WTC11 (cell line): ENCODE measurements around the gene QPCTL. TPM values are rescaled to one million over a fixed set of nuclear protein-coding genes. Genes with fewer than 3 reads are reported as not detected.

ENCODE experiments used
- EMX1 ChIP-seq: fragments of 250-450 bp; sonication (Bioruptor Pico); IDR thresholded peaks from 2 replicates; pipeline ENCODE4 v1.8.0; 2021; ENCODE audit warnings: mild to moderate bottlenecking
- GRHL2 ChIP-seq: fragments of 250-450 bp; sonication (Bioruptor Pico); IDR thresholded peaks from 2 replicates; pipeline ENCODE4 v1.8.0; 2022; ENCODE audit warnings: mild to moderate bottlenecking, moderate library complexity; ENCODE audit not compliant: insufficient replicate concordance, severe bottlenecking
- GTF2I ChIP-seq: fragments of 250-450 bp; sonication (Bioruptor Pico); conservative IDR thresholded peaks from 2 replicates; pipeline ENCODE4 v1.4.0; 2021; ENCODE audit warnings: mild to moderate bottlenecking
- total RNA-seq: library from RNA; stranded (reverse); gene quantifications from 3 replicates; pipeline ENCODE4 v1.2.3, GENCODE V29; 2021
- TF ChIP-seq, protein P1 (sequence below): sonication (generic); formaldehyde crosslinking; IDR thresholded peaks from 2 replicates; pipeline ENCODE4 v1.8.0; 2022; ENCODE audit warnings: missing genetic modification reagents
- TF ChIP-seq, protein P2 (sequence below): fragments of 250-450 bp; sonication (Bioruptor Pico); conservative IDR thresholded peaks from 2 replicates; pipeline ENCODE4 v1.9.0; 2021; ENCODE audit warnings: mild to moderate bottlenecking
- TF ChIP-seq, protein P3 (sequence below): sonication (generic); formaldehyde crosslinking; IDR thresholded peaks from 2 replicates; pipeline ENCODE4 v1.8.0; 2022; ENCODE audit warnings: mild to moderate bottlenecking, missing genetic modification reagents
- TF ChIP-seq, protein P4 (sequence below): sonication (generic); formaldehyde crosslinking; IDR thresholded peaks from 2 replicates; pipeline ENCODE4 v1.8.0; 2022; ENCODE audit warnings: mild to moderate bottlenecking, missing genetic modification reagents
- TF ChIP-seq, protein P5 (sequence below): sonication (generic); formaldehyde crosslinking; IDR thresholded peaks from 2 replicates; pipeline ENCODE4 v1.8.1; 2023; ENCODE audit warnings: mild to moderate bottlenecking, missing genetic modification reagents, moderate library complexity
- TF ChIP-seq, protein P6 (sequence below): sonication (generic); formaldehyde crosslinking; IDR thresholded peaks from 2 replicates; pipeline ENCODE4 v1.8.0; 2022; ENCODE audit warnings: mild to moderate bottlenecking, missing genetic modification reagents
- TF ChIP-seq, protein P7 (sequence below): sonication (generic); formaldehyde crosslinking; IDR thresholded peaks from 2 replicates; pipeline ENCODE4 v1.8.1; 2023; ENCODE audit warnings: mild to moderate bottlenecking, missing genetic modification reagents

Gene QPCTL
- total RNA-seq, 1 experiment from 2014 or later, result 33.3 TPM

DNA sequence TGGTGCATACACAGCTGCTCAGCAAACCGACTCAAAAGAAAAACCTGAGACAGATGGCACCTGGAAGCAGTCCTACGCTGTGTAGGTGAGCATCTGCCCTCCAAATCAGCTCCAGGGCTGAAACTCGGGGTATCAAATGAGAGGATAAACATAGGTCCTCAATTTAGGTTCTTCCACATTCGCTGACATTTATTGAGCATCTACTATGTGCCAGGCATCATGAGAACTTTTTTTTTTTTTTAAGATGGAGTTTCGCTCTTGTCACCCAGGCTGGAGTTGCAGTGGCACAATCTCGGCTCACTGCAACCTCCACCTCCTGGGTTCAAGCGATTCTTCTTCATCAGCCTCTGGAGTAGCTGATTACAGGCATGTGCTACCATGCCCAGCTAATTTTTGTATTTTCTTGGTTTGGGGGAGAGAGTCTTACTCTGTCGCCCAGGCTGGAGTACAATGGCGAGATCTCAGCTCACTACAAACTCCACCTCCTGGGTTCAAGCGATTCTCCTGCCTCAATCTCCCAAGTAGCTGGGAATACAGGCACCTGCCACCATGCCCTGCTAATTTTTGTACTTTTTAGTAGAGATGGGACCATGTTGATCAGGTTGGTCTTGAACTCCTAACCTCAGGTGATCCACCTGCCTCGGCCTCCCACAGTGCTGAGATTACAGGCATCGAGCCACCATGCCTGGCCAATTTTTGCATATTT, 13.4 kb downstream of the QPCTL start (continued):
- TF ChIP-seq, protein P1, sequence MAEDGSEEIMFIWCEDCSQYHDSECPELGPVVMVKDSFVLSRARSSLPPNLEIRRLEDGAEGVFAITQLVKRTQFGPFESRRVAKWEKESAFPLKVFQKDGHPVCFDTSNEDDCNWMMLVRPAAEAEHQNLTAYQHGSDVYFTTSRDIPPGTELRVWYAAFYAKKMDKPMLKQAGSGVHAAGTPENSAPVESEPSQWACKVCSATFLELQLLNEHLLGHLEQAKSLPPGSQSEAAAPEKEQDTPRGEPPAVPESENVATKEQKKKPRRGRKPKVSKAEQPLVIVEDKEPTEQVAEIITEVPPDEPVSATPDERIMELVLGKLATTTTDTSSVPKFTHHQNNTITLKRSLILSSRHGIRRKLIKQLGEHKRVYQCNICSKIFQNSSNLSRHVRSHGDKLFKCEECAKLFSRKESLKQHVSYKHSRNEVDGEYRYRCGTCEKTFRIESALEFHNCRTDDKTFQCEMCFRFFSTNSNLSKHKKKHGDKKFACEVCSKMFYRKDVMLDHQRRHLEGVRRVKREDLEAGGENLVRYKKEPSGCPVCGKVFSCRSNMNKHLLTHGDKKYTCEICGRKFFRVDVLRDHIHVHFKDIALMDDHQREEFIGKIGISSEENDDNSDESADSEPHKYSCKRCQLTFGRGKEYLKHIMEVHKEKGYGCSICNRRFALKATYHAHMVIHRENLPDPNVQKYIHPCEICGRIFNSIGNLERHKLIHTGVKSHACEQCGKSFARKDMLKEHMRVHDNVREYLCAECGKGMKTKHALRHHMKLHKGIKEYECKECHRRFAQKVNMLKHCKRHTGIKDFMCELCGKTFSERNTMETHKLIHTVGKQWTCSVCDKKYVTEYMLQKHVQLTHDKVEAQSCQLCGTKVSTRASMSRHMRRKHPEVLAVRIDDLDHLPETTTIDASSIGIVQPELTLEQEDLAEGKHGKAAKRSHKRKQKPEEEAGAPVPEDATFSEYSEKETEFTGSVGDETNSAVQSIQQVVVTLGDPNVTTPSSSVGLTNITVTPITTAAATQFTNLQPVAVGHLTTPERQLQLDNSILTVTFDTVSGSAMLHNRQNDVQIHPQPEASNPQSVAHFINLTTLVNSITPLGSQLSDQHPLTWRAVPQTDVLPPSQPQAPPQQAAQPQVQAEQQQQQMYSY (CRISPR knock-in tag), result no peak
- TF ChIP-seq GTF2I, result no peak
- TF ChIP-seq, protein P2, sequence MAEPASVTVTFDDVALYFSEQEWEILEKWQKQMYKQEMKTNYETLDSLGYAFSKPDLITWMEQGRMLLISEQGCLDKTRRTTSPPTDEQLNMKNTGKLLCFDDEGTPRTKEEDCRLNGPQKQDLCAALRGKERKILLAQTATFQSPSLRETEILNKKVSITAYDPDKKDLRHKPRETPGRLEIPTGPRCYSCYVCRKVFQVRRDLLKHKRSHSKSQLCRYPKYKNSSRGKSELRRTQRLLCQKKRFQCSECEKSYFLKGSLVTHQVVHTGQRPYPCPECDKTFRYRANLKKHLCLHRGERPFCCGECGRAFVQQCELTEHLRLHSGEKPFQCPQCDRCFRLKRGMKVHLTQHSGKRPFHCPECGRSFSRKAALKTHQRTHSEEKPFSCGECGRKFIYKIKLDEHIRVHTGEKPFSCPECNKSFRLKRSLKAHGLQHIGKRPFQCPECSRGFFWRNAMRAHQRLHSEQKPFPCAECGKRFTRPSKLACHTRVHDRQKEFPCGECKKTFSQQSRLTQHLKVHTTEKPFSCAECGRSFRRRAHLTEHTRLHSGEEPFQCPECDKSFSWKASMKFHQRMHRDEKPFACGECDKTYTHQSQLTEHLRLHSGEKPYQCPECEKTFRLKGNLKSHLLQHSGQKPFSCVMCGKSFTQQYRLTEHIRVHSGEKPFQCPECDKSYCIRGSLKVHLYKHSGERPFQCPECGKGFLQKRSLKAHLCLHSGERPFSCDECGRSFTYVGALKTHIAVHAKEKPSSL (CRISPR knock-in tag), result no peak
- TF ChIP-seq, protein P3, sequence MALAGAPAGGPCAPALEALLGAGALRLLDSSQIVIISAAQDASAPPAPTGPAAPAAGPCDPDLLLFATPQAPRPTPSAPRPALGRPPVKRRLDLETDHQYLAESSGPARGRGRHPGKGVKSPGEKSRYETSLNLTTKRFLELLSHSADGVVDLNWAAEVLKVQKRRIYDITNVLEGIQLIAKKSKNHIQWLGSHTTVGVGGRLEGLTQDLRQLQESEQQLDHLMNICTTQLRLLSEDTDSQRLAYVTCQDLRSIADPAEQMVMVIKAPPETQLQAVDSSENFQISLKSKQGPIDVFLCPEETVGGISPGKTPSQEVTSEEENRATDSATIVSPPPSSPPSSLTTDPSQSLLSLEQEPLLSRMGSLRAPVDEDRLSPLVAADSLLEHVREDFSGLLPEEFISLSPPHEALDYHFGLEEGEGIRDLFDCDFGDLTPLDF (CRISPR knock-in tag), result no peak
- no peak for TF ChIP-seq EMX1 (CRISPR knock-in tag)
- TF ChIP-seq, protein P4, sequence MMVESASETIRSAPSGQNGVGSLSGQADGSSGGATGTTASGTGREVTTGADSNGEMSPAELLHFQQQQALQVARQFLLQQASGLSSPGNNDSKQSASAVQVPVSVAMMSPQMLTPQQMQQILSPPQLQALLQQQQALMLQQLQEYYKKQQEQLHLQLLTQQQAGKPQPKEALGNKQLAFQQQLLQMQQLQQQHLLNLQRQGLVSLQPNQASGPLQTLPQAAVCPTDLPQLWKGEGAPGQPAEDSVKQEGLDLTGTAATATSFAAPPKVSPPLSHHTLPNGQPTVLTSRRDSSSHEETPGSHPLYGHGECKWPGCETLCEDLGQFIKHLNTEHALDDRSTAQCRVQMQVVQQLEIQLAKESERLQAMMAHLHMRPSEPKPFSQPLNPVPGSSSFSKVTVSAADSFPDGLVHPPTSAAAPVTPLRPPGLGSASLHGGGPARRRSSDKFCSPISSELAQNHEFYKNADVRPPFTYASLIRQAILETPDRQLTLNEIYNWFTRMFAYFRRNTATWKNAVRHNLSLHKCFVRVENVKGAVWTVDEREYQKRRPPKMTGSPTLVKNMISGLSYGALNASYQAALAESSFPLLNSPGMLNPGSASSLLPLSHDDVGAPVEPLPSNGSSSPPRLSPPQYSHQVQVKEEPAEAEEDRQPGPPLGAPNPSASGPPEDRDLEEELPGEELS (CRISPR knock-in tag), result no peak
- TF ChIP-seq, protein P5, sequence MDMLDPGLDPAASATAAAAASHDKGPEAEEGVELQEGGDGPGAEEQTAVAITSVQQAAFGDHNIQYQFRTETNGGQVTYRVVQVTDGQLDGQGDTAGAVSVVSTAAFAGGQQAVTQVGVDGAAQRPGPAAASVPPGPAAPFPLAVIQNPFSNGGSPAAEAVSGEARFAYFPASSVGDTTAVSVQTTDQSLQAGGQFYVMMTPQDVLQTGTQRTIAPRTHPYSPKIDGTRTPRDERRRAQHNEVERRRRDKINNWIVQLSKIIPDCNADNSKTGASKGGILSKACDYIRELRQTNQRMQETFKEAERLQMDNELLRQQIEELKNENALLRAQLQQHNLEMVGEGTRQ (CRISPR knock-in tag), result no peak
- TF ChIP-seq, protein P6, sequence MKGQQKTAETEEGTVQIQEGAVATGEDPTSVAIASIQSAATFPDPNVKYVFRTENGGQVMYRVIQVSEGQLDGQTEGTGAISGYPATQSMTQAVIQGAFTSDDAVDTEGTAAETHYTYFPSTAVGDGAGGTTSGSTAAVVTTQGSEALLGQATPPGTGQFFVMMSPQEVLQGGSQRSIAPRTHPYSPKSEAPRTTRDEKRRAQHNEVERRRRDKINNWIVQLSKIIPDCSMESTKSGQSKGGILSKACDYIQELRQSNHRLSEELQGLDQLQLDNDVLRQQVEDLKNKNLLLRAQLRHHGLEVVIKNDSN, result no peak
- TF ChIP-seq, protein P7, sequence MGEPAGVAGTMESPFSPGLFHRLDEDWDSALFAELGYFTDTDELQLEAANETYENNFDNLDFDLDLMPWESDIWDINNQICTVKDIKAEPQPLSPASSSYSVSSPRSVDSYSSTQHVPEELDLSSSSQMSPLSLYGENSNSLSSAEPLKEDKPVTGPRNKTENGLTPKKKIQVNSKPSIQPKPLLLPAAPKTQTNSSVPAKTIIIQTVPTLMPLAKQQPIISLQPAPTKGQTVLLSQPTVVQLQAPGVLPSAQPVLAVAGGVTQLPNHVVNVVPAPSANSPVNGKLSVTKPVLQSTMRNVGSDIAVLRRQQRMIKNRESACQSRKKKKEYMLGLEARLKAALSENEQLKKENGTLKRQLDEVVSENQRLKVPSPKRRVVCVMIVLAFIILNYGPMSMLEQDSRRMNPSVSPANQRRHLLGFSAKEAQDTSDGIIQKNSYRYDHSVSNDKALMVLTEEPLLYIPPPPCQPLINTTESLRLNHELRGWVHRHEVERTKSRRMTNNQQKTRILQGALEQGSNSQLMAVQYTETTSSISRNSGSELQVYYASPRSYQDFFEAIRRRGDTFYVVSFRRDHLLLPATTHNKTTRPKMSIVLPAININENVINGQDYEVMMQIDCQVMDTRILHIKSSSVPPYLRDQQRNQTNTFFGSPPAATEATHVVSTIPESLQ, result no peak
- TF ChIP-seq GRHL2, result no peak
